KOPT-K1 (cell line): Measurements from ENCODE around the gene PALM.
"Not testable (repeated sequence)": the region's sequence is repeated elsewhere in the genome, so short reads cannot be mapped to it uniquely, and the experiment has no call there.

Experiments used
- H3K27ac ChIP-seq: fragments of 200-600 bp; sonication (generic); 2 replicates; pipeline ENCODE4 v1.5.1; 2016; ENCODE audit warnings: antibody characterized with exemption, mild to moderate bottlenecking, low read depth, low read length; ENCODE audit not compliant: poor library complexity, severe bottlenecking
- H3K36me3 ChIP-seq: fragments of 200-600 bp; sonication (generic); 2 replicates; pipeline ENCODE4 v1.5.1; 2017; ENCODE audit warnings: antibody characterized with exemption, mild to moderate bottlenecking, low read length, moderate library complexity; ENCODE audit not compliant: insufficient read depth
- H3K9me3 ChIP-seq: fragments of 200-600 bp; sonication (generic); 2 replicates; pipeline ENCODE4 v1.5.1; 2017; ENCODE audit warnings: antibody characterized with exemption, low read length, mild to moderate bottlenecking; ENCODE audit not compliant: insufficient read depth, poor library complexity, severe bottlenecking

The PALM gene

DNA sequence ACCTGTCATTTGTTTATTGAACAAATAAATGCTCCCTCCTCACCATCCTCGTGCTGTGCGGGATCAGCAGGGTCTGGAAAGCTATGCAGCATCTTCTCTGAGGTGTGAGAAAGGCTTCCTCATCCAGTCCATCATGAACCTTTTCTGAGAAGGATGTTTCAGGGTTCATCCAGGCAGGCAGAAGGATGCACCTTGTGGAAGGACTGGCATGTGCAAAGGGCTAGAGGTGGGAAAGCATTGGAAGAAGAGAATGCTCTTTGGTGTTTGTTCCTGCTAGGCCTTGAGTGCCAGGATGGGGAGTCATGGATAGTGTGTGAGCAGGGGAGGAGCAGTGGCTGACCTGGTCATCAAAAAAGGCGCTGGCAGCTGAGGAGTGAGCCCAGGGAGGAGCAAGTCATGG is 6.6 kb downstream of the PALM start:
- Histone ChIP-seq H3K27ac (no peak overlapping the region), H3K36me3 (no peaks in the 10 kb centered on the region), H3K9me3 (peaks cover 8% of the 10 kb centered on the region)

DNA sequence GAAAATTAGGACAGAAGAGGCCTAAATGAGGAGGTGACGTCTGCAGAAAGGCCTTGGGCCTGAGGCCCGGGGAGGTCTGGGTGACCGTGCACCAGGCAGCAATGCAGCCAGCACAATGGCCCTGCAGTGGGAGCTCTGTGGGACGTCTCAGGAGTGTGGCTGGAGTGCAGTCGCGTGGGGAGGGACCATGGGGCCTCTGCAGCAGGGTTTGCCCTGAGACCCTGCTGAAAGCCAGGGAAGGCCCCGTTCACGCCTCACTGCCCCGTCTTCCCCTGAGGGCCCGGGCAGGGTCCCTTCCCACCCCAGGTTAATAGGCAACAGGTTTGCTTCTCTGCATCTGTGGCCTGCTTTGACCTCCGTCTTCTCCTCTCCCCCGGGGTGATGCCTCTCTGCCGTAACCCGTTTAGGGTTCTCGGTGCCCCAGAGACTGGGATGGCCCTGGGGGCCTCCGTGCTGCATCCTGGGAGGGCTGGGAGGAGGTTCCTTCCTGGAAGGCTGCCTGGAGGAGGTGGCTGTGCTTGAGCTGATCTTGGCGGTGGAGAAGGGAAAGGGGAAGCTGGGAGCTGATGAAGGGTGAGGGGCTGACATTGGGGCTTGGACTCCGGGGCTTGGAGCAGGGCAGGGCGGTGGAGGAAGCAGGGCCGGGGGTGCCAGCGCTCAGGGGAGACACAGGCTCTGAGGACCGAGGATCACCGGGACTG is 9.7 kb downstream of the PALM start:
- no peak overlapping the region for H3K27ac ChIP-seq
- peaks cover 8% of the 10 kb centered on the region for H3K9me3 ChIP-seq
- H3K36me3 ChIP-seq = no peaks in the 10 kb centered on the region

DNA sequence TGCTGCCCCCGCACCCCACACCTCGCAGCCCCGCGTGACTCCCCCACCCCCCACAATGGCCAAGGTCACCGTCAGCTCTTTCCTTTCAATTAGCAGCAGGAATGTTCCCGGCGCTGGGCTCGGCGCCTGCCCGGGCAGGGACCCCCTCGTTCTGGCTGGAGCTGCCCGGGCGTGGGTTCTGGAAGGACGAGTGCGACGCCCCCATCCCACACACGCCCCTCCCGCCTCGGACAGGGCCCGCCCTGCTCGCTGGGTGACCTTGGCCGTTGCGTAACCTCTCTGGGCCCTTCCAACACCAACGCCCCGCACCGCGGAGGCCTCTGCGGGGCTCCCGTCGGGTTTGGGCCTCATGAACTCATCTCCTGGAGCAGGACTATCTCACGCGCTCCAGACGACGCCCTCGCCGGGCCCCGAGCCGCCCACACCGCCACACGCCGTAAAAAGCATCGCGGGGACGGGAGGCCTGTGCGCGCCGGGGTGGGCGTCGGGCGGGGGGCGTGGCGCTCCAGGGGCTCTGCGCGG is 10.3 kb downstream of the PALM start:
- no peak overlapping the region for H3K27ac ChIP-seq
- peaks cover 8% of the 10 kb centered on the region for H3K9me3 ChIP-seq
- H3K36me3 ChIP-seq = no peaks in the 10 kb centered on the region

DNA sequence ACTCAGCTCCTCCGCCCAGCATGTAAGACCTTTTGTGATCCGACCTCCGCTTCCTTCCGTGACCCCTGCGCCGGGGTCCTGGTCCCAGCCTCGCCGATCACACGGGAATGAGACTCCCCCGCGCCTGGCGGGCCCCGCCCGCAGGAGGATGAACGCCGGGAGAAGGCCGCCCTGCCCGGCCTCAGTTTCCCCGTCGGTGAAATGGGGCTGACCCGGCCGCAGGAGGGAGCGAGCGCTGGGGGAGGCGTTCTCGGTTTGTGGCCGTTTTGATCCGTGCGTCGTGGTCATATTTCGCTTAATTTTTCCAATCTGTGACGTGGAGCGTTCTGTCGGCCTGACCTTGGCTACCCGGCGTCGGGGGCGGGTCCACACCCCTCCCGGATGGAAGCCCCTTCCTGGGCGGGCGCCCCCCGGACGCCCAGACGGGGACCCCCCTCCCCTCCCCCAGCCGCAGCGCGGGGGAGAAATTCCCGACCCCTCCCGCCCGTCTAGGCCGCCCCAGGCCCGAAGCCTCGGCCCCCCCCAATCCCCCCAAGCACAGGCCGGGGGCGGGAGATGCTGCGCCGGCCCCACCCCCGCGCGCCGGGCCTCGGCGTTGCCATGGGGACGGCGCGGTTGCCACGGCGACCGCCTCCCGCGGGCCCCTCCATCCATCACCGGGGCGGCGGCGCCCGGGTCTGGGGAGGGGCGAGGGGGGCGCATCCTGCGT is 11.1 kb downstream of the PALM start:
- Histone ChIP-seq H3K27ac (no peak overlapping the region), H3K36me3 (no peaks in the 10 kb centered on the region), H3K9me3 (peaks cover 8% of the 10 kb centered on the region)

DNA sequence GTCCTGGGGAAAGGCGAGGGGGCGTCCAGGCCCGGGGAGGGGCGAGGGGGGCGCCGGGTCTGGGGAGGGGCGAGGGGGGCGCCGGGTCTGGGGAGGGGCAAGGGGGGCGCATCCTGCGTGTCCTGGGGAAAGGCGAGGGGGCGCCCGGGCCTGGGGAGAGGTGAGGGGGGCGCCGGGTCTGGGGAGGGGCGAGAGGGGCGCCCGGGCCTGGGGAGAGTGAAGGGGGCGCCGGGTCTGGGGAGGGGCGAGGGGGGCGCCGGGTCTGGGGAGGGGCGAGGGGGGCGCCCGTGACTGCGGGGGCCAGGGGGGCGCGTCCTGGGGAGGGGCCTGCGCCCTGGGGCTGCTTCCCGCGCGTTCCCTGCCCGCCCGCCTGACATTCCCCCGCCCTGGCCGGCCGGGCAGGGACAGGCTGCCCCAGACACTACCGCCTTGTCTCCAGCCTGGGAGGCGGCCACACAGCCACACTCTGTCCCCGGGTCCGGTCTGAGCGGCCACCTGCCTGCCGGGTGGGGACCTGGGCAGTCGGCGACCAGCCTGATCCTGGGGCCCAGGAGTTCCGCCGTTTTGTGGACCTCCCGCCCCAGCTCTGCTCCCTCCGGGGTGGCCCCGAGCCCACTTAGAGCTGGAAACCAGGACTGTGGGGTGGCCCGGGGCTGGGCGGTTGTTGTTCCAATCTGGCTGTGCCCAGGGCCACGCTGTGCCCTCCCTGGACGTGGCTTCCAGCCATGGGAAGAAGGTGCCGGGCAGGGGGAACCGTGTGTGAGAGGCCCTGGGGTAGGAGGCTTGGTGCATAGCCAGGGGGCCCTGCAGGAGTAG is 11.8 kb downstream of the PALM start:
- no peaks in the 10 kb centered on the region for H3K36me3 ChIP-seq
- no peak overlapping the region for H3K27ac ChIP-seq
- H3K9me3 ChIP-seq = peaks cover 2% of the 10 kb centered on the region

DNA sequence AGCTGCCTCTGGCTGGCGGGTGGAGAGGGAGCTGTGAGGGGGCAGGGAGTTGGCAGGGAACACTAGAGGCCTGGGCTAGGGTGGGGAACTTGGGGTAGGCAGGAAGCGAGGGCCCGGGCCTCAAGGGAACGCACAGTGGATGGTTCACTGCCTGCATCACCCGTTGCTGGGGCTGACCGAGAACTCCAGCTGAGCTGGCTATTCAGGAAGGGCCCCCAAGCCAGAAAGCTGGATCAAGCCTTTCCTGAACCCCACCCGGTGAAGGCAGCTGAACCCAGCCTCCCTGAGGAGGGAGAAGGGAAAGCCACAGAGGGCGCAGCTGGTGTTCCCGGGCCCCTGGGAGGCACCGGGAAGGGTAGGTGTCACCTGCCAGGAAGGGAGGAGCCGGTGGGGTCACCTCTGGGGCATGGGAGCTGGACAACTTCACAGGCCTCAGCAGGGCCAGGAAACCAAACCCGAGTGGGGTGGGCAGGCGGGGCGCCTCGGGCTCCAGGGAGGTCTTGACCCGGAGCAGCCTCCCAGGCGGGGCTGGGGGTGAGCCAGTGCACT is 13.9 kb downstream of the PALM start:
- no peaks in the 10 kb centered on the region for H3K36me3 ChIP-seq
- H3K27ac ChIP-seq = no peak overlapping the region
- no peaks in the 10 kb centered on the region for H3K9me3 ChIP-seq

DNA sequence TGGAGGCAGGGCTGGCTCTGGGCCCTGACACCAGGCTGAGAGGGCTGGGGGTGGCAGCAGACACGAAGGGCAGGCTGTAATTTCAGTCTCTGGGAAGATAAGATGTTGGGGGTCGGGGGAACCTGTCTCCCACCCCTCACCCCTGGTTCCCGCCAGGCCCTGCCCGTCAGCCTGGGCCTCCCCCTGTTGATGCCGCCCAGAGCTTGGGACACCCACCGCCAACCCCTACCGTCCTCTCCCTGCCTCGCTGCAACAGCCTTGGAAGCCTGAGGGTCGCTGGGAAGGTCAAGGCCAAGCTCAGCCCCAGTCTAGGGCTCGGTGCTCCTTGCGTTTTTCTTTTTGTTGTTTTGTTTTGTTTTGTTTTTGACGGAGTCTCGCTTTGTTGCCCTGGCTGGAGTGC is 14.5 kb downstream of the PALM start:
- Histone ChIP-seq H3K27ac (no peak overlapping the region), H3K9me3 (no peaks in the 10 kb centered on the region), H3K36me3 (no peaks in the 10 kb centered on the region)

DNA sequence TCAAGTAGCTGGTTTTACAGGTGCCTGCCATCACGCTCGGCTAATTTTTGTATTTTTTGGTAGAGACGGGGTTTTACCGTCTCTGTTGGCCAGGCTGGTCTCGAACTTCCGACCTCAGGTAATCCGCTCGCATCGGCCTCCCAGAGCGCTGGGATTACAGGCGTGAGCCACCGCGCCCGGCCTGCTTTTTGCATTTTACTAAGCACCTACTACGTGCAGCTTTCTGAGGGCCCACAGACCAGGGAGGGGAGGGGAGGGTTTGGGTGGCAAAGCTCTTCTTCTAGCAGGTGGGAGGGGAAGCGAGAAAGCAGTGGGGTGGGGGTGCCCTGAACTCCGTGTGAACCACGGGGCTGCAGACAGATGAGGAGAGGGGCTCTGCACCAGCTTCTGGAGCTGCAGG is 15.0 kb downstream of the PALM start:
- Histone ChIP-seq H3K36me3 (no peaks in the 10 kb centered on the region), H3K9me3 (no peaks in the 10 kb centered on the region), H3K27ac (no peak overlapping the region)

DNA sequence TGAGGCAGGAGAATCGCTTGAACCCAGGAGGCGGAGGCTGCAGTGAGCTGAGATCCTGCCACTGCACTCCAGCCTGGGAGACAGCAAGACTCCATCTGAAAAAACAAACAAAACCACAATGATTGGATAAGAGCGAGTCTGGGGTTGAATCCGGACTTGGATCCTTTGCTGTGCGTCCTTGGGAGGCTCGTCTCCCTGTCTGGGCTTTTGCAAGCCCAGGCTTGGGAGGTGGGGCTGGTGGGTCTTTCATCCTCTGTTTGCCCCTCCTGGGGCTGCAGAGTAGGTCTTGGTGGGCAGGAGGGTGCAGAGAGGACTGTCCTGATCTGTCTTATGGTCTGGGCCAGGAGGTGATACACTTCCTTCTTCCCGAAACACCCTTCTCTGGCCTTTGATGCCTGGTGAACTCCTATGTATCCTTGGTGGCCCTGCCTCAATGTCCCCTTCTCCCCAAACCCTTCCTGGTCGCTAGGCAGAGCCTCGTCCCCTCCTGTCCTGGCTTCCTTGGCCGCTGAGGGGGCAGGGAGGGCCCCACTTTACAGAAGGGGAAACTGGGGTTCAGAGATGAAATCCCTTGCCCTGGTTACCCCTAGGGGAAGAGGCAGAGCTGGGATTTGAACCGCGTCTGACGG is 16.8 kb downstream of the PALM start:
- no peaks in the 10 kb centered on the region for H3K36me3 ChIP-seq

DNA sequence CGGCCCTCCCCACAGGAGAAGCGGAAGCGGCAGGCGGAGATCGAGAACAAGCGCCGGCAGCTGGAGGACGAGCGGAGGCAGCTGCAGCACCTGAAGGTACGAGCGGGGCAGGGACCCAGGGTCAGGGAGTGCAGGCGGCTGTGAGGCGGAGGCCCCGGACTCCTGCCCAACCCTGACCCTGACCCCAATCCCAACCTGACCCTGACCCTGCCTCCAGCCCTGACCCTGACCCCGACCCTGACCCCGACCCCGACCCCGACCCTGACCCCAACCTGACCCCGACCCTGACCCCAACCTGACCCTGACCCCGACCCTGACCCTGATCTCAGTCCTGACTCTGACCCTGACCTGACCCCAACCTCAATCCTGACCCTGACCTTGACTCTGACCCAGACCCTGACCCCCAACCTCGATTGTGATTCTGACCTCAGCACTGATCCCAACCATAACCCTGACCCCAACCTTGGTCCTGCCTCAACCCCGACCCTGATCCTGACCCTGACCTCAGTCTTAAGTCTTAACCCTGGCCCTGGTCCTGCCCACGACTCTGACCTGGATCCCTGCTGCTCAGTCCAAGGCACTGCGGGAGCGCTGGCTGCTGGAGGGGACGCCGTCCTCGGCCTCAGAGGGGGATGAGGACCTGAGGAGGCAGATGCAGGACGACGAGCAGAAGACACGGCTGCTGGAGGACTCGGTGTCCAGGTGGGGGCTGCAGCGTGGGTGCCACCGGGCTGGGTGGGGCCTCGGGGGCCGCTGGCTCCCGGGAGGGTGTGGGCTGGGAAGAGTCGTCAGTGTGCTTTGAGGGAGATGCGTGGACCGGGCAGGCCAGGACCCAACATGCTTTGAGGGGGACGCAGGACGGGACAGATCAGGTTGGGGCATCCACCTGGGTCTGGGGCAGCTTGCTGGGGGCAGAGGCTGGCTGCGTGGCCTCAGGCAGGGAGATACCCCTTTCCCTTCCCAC is 18.5 kb downstream of the PALM start:
- Histone ChIP-seq H3K27ac (no peak overlapping the region), H3K36me3 (no peaks in the 10 kb centered on the region), H3K9me3 (no peaks in the 10 kb centered on the region)

More for the DNA sequence above, 16.8 kb downstream of the PALM start:
- Histone ChIP-seq H3K27ac (no peak overlapping the region), H3K9me3 (no peaks in the 10 kb centered on the region)

DNA sequence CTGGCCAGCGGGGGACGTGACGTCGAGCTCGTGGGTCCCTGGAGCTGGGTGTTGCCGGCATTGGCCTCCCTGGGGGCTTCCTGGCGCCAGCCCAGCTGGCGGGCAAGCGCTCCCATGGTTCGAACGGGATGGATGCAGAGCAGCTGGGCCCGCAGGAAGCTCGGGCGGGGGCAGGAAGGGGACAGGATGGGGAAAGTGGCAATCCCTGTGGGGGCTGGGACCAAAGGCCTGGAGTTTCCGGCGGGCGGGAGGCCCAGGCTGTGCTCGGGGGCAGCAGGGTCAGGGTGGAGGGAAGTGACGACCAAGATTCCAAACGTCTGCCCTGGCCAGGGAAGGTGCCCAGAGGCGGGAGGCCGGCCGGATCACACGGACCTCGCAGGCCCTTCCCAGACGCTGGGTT is 19.3 kb downstream of the PALM start:
- no peaks in the 10 kb centered on the region for H3K9me3 ChIP-seq
- H3K27ac ChIP-seq = no peak overlapping the region
- no peaks in the 10 kb centered on the region for H3K36me3 ChIP-seq

DNA sequence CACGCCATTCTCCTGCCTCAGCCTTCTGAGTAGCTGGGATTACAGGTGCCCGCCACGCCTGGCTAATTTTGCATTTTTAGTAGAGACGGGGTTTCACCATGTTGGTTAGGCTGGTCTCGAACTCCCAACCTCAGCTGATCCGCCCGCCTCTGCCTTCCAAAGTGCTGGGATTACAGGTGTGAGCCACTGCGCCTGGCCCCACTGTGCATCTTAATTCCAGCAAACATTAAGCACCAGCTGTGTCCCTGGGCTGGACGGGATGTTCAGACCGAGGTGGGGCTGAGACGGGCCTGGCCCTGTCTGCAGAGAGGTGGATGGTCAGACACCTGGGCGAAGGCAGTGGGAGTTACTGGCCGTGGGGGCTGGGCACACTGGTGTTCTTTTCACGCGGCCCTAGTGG is 20.8 kb downstream of the PALM start:
- H3K27ac ChIP-seq, H3K9me3 ChIP-seq, H3K36me3 ChIP-seq: not testable (repeated sequence)

DNA sequence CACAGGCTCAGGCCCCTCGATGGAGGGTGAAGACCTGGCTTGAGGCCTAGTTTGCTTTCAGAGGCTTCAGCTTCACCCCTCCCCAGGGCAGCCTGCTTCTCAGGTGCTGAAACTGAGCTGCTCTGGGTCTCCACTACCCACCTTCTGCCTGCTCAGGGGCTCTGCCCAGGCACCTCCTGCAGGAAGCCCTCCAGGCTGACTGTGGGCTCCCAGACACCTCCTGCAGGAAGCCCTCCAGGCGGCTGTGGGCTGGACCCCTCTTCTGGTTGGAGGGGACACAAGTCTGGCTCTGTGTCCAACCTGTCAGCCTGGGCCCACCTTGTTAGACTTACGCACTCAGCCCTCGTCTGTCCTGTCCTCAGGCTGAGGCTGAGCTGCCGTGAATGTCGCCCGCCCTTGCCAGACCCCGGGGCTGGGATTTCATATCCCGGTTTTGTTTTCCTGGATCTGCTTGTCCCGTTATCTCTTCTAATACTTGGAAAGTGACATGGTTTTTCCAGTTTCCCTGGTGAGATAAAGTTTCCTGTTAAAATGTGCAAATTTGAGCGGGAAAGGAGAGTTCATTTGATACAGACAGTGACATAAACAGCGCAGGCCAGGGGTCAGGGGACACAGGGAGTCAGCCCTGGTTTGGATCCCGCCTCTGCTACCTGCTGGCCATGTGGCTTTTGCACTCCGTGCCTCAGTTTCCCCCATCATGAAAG is 21.4 kb downstream of the PALM start:
- Histone ChIP-seq H3K9me3 (no peaks in the 10 kb centered on the region), H3K27ac (no peak overlapping the region), H3K36me3 (no peaks in the 10 kb centered on the region)
